Coronary artery (tissue), 2 donors: ENCODE data around the gene OR2Y1.

Experiments
- DNase-seq: peaks from one replicate; pipeline ENCODE4 v3.0.0-alpha.2; 2017; ENCODE audit warnings: low spot score
- H3K27ac ChIP-seq, 2 donors: fragments of 200-600 bp; sonication (generic); one replicate each; pipeline ENCODE4 v1.5.1; 2016 to 2019
- H3K4me3 ChIP-seq: fragments of 200-600 bp; sonication (generic); 2 replicates; pipeline ENCODE4 v1.5.1; 2016; ENCODE audit warnings: mild to moderate bottlenecking, moderate library complexity
- TF ChIP-seq, protein P1 (sequence below): fragments of 200-600 bp; sonication (generic); IDR thresholded peaks from one replicate; pipeline ENCODE4 v1.5.1; 2019; ENCODE audit warnings: antibody characterized with exemption

The OR2Y1 gene

DNA sequence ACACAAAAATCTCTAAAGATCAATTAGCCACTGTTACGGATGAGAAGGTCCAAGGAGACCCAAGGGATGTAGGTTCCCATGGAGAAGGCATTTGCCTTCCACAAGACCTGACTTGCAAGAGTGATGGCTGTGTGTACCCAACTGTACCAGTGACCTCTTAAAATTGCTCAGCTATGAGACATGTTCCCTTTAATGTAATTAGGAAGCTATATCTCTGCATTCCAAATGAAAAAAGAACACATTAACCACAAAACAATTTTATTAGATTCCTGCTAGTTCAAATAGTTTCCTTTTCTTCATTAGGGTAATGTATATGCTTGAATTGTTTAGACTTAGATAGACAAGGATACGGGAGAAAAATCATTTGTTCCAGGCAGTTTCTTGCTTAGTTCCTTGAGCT is 3.3 kb downstream of the OR2Y1 start:
- Histone ChIP-seq H3K4me3 (no peak overlapping the region), H3K27ac (no peak overlapping the region)
- TF ChIP-seq, protein P1, sequence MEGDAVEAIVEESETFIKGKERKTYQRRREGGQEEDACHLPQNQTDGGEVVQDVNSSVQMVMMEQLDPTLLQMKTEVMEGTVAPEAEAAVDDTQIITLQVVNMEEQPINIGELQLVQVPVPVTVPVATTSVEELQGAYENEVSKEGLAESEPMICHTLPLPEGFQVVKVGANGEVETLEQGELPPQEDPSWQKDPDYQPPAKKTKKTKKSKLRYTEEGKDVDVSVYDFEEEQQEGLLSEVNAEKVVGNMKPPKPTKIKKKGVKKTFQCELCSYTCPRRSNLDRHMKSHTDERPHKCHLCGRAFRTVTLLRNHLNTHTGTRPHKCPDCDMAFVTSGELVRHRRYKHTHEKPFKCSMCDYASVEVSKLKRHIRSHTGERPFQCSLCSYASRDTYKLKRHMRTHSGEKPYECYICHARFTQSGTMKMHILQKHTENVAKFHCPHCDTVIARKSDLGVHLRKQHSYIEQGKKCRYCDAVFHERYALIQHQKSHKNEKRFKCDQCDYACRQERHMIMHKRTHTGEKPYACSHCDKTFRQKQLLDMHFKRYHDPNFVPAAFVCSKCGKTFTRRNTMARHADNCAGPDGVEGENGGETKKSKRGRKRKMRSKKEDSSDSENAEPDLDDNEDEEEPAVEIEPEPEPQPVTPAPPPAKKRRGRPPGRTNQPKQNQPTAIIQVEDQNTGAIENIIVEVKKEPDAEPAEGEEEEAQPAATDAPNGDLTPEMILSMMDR, result no peak
- no peak for DNase-seq

DNA sequence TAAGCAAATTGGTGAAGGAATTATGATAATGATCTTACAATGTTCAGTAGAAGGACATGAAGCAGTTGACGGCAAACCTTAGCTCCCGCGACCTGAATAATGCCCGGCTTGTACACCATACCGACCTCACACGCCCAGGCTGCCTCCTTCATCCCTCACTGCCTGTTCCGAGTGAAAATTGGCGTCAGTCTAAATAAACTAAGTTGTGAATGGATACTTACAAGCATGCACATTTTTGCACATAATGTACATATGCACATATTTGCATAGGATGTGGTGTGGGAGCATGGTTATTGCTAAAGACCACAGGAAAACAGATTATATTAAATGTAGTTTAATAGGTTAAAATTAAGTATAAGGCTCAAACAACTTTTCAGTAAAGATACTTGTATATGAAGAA is 14.9 kb downstream of the OR2Y1 start:
- DNase-seq, result no peak
- no peak overlapping the region for H3K27ac ChIP-seq
- TF ChIP-seq, protein P1, result no peak
- H3K4me3 ChIP-seq, result no peak overlapping the region

DNA sequence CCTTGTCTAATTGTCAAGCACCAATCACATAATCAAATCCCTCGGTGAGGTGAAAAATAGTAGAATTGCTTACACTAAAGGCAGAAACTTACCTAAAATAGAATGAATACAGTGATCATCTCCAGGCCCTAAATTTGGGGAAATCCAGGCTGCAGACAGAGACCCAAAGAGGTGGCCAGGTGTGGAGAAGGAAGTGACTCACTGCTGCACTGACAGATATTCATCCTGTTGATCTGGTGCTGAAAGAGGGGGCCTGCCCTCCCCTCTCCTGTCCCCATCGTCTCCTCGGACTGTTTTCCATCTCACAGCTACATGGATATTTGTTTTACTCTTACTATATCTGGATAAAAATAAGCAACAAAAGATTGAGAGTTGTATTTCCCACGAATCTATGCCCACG is 15.9 kb downstream of the OR2Y1 start:
- TF ChIP-seq, protein P1, result no peak
- Histone ChIP-seq H3K27ac (no peak overlapping the region), H3K4me3 (no peak overlapping the region)
- no peak for DNase-seq

DNA sequence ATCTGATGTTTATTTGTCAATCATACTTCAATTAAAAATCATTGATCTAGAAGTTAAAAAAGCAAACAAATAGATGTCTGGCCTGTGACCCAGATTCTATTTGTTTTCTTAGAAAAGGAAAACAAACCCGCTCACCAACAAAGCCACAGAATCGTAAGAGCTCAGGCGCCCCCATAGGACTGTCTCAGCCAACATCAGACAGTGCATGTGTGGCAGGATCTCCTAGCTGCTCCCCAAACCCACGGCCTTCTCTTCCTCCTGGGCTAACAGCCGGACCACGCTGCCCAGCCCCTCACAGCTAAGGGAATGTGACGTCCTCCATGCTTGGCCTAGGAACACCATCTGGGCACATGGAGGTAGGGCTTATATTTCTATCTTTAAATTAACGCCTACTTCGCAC is 19.4 kb downstream of the OR2Y1 start:
- Histone ChIP-seq H3K4me3 (no peak overlapping the region), H3K27ac (no peak overlapping the region)
- no peak for DNase-seq
- TF ChIP-seq, protein P1, result no peak

GRCh38 chr5:180719781-180720180 is 20.1 kb downstream of the OR2Y1 start:
- H3K27ac ChIP-seq, result no peak overlapping the region
- no peak for DNase-seq
- H3K4me3 ChIP-seq, result no peak overlapping the region
- TF ChIP-seq, protein P1, result no peak

GRCh38 chr5:180718810-180719453 is 20.9 kb downstream of the OR2Y1 start:
- no peak overlapping the region for H3K27ac ChIP-seq
- TF ChIP-seq, protein P1, result no peak
- DNase-seq, result no peak
- H3K4me3 ChIP-seq, result no peak overlapping the region

DNA sequence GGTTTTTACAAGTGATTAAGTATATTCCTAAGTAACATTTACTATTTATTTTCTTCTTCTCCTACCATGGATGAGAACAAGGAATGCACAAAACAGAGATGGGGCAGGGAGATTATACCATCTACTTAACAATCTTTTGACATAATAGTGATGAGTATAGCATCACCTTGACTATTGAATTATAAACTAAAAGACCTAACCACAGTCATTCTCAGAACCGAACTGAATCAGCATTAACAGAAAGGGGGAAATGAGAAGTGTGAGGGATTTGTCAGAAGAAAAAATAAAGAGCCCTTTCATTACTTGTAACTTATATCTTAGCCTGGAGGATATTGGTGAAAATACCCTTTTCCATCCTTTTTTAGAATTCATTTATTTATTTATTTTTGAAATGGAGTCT is 21.9 kb downstream of the OR2Y1 start:
- TF ChIP-seq, protein P1, result no peak
- no peak for DNase-seq
- no peak overlapping the region for H3K4me3 ChIP-seq
- H3K27ac ChIP-seq, result no peak overlapping the region
